NCI-H146 (cell line): ENCODE data around the gene NR1H3.
A peak's percentile ranks its signal among the peaks of the same experiment; 100 is the strongest.
"Not testable (repeated sequence)": the region's sequence is repeated elsewhere in the genome, so short reads cannot be mapped to it uniquely, and the experiment has no call there.

Source experiments
- DNase-seq: peaks from one replicate; lab custom pipeline; 2025; lab: John Stamatoyannopoulos, UW

The NR1H3 gene

GRCh38 chr11:47257517-47258316 is at the start of gene NR1H3:
Gene NR1H3 (plus strand): TSS chr11:47257996. CDS start chr11:47259217, 1,221 bp downstream.
- DNase-seq = peak; percentile 25

GRCh38 chr11:47208008-47208552 is 49.7 kb upstream of the NR1H3 start:
- DNase-seq = not testable (repeated sequence)

- no peak for DNase-seq
These were observed 49.2 kb upstream of the NR1H3 start for GRCh38 chr11:47208628-47209027.

- no peak for DNase-seq
These were observed 44.9 kb upstream of the NR1H3 start for GRCh38 chr11:47212938-47213337.

- peak; percentile 92 for DNase-seq
These were observed 43.7 kb upstream of the NR1H3 start for GRCh38 chr11:47213950-47214565.

- no peak for DNase-seq
These were observed 42.4 kb upstream of the NR1H3 start for GRCh38 chr11:47215366-47215910.

GRCh38 chr11:47216121-47216798 is 41.5 kb upstream of the NR1H3 start:
- peak; percentile 24 for DNase-seq

GRCh38 chr11:47220401-47220821 is 37.4 kb upstream of the NR1H3 start:
- no peak for DNase-seq

GRCh38 chr11:47222696-47223095 is 35.1 kb upstream of the NR1H3 start:
- no peak for DNase-seq

- no peak for DNase-seq
These were observed 32.0 kb upstream of the NR1H3 start for GRCh38 chr11:47225552-47226400.

GRCh38 chr11:47229161-47229560 is 28.6 kb upstream of the NR1H3 start:
- no peak for DNase-seq

- no peak for DNase-seq
These were observed 24.7 kb upstream of the NR1H3 start for GRCh38 chr11:47233051-47233450.

GRCh38 chr11:47233989-47234668 is 23.7 kb upstream of the NR1H3 start:
- no peak for DNase-seq

GRCh38 chr11:47234669-47235100 is 23.1 kb upstream of the NR1H3 start:
- DNase-seq = no peak

GRCh38 chr11:47235163-47235562 is 22.6 kb upstream of the NR1H3 start:
- no peak for DNase-seq

GRCh38 chr11:47236482-47236881 is 21.3 kb upstream of the NR1H3 start:
- DNase-seq = no peak

GRCh38 chr11:47239852-47240251 is 17.9 kb upstream of the NR1H3 start:
- no peak for DNase-seq

- DNase-seq = no peak
These were observed 15.9 kb upstream of the NR1H3 start for GRCh38 chr11:47241841-47242301.

- DNase-seq = no peak
These were observed 15.1 kb upstream of the NR1H3 start for GRCh38 chr11:47242596-47243192.

- no peak for DNase-seq
These were observed 14.3 kb upstream of the NR1H3 start for GRCh38 chr11:47243454-47243853.
